ENCODE data around the gene C9orf85. TPM values are rescaled to one million over a fixed set of nuclear protein-coding genes. Genes with fewer than 3 reads are reported as not detected.

The C9orf85 gene
- total RNA-seq (2014; rRNA removed; shearing (Covaris generic)) = 12.2 and 13.2 TPM in 2 replicates

GRCh38 chr9:71911061-71911907 is at the start of gene C9orf85, which contains the start of gene ABHD17B:
Gene C9orf85, plus strand, starts transcription at chr9:71911639. Its CDS starts 96 bp downstream, at chr9:71911735.
Gene ABHD17B, minus strand, starts transcription at chr9:71911193. Its CDS starts 36,113 bp downstream, at chr9:71875080.
- Histone ChIP-seq H3K27ac (peak within 1 kb of the TSS; percentile 41), H3K36me3 (peaks cover 4% of the 10 kb centered on the region; the same call in 1 of the 2 replicates), H3K27me3 (replicated peaks) (no peaks in the 10 kb centered on the region; the same call in 1 of the 2 replicates), H3K9me3 (replicated peaks) (no peaks in the 10 kb centered on the region), H3K4me1 (replicated peaks) (peaks cover 15% of the 10 kb centered on the region), H3K4me3 (peak within 1 kb of the TSS; percentile 66)
- peak; percentile 98 for DNase-seq (ENCODE audit: low read depth in 1 of 2, low spot score in 2 of 2)

- Histone ChIP-seq H3K9me3 (replicated peaks) (peaks cover 6% of the 10 kb centered on the region; the same call in 1 of the 2 replicates), H3K27me3 (replicated peaks) (no peaks in the 10 kb centered on the region), H3K4me1 (replicated peaks) (no peaks in the 10 kb centered on the region), H3K36me3 (no peaks in the 10 kb centered on the region), H3K4me3 (no peak overlapping the region), H3K27ac (no peak overlapping the region)
- no peak for DNase-seq (ENCODE audit: low read depth in 1 of 2, low spot score in 2 of 2)
These were observed 47.8 kb upstream of the C9orf85 start for GRCh38 chr9:71863631-71864030.

- Histone ChIP-seq H3K4me1 (replicated peaks) (no peaks in the 10 kb centered on the region), H3K4me3 (no peak overlapping the region), H3K27ac (no peak overlapping the region), H3K9me3 (replicated peaks) (peaks cover 3% of the 10 kb centered on the region; the same call in 1 of the 2 replicates), H3K27me3 (replicated peaks) (no peaks in the 10 kb centered on the region), H3K36me3 (peaks cover 3% of the 10 kb centered on the region; the same call in 1 of the 2 replicates)
- no peak for DNase-seq (ENCODE audit: low read depth in 1 of 2, low spot score in 2 of 2)
These were observed 36.1 kb upstream of the C9orf85 start for GRCh38 chr9:71875345-71875744.

- Histone ChIP-seq H3K36me3 (peaks cover 3% of the 10 kb centered on the region; the same call in 1 of the 2 replicates), H3K9me3 (replicated peaks) (peaks cover 3% of the 10 kb centered on the region; the same call in 1 of the 2 replicates), H3K4me1 (replicated peaks) (no peaks in the 10 kb centered on the region), H3K27me3 (replicated peaks) (no peaks in the 10 kb centered on the region), H3K27ac (no peak overlapping the region), H3K4me3 (no peak overlapping the region)
- DNase-seq (ENCODE audit: low read depth in 1 of 2, low spot score in 2 of 2) = no peak
These were observed 35.3 kb upstream of the C9orf85 start for GRCh38 chr9:71876106-71876505.

GRCh38 chr9:71876829-71877228 is 34.6 kb upstream of the C9orf85 start:
- DNase-seq (ENCODE audit: low read depth in 1 of 2, low spot score in 2 of 2) = no peak
- H3K9me3 ChIP-seq (replicated peaks) = peaks cover 3% of the 10 kb centered on the region; the same call in 1 of the 2 replicates

GRCh38 chr9:71878327-71879274 is 32.8 kb upstream of the C9orf85 start:
- Histone ChIP-seq H3K9me3 (replicated peaks) (peaks cover 3% of the 10 kb centered on the region; the same call in 1 of the 2 replicates), H3K27me3 (replicated peaks) (no peaks in the 10 kb centered on the region), H3K4me3 (no peak overlapping the region), H3K4me1 (replicated peaks) (no peaks in the 10 kb centered on the region), H3K27ac (no peak overlapping the region), H3K36me3 (peaks cover 3% of the 10 kb centered on the region; the same call in 1 of the 2 replicates)
- no peak for DNase-seq (ENCODE audit: low read depth in 1 of 2, low spot score in 2 of 2)

More at GRCh38 chr9:71876829-71877228, 34.6 kb upstream of the C9orf85 start:
- no peaks in the 10 kb centered on the region for H3K27me3 ChIP-seq (replicated peaks)
- peaks cover 3% of the 10 kb centered on the region; the same call in 1 of the 2 replicates for H3K36me3 ChIP-seq
- no peak overlapping the region for H3K4me3 ChIP-seq
- H3K4me1 ChIP-seq (replicated peaks) = no peaks in the 10 kb centered on the region
- H3K27ac ChIP-seq = no peak overlapping the region

GRCh38 chr9:71879644-71880174 is 31.7 kb upstream of the C9orf85 start:
- H3K27me3 ChIP-seq (replicated peaks) = no peaks in the 10 kb centered on the region
- no peak overlapping the region for H3K27ac ChIP-seq
- peaks cover 3% of the 10 kb centered on the region; the same call in 1 of the 2 replicates for H3K9me3 ChIP-seq (replicated peaks)
- H3K4me1 ChIP-seq (replicated peaks) = no peaks in the 10 kb centered on the region
- no peak for DNase-seq (ENCODE audit: low read depth in 1 of 2, low spot score in 2 of 2)
- H3K36me3 ChIP-seq = peaks cover 1% of the 10 kb centered on the region; the same call in 1 of the 2 replicates
- no peak overlapping the region for H3K4me3 ChIP-seq

- Histone ChIP-seq H3K36me3 (no peaks in the 10 kb centered on the region), H3K9me3 (replicated peaks) (no peaks in the 10 kb centered on the region; the same call in 1 of the 2 replicates), H3K4me1 (replicated peaks) (no peaks in the 10 kb centered on the region), H3K27ac (no peak overlapping the region), H3K4me3 (no peak overlapping the region), H3K27me3 (replicated peaks) (no peaks in the 10 kb centered on the region)
- no peak for DNase-seq (ENCODE audit: low read depth in 1 of 2, low spot score in 2 of 2)
These were observed 27.4 kb upstream of the C9orf85 start for GRCh38 chr9:71884005-71884404.

- no peak for DNase-seq (ENCODE audit: low read depth in 1 of 2, low spot score in 2 of 2)
- Histone ChIP-seq H3K4me3 (no peak overlapping the region), H3K27me3 (replicated peaks) (no peaks in the 10 kb centered on the region), H3K27ac (no peak overlapping the region), H3K36me3 (no peaks in the 10 kb centered on the region), H3K9me3 (replicated peaks) (no peaks in the 10 kb centered on the region; the same call in 1 of the 2 replicates), H3K4me1 (replicated peaks) (no peaks in the 10 kb centered on the region)
These were observed 26.0 kb upstream of the C9orf85 start for GRCh38 chr9:71885467-71885866.

- Histone ChIP-seq H3K9me3 (replicated peaks) (no peaks in the 10 kb centered on the region; the same call in 1 of the 2 replicates), H3K27me3 (replicated peaks) (no peaks in the 10 kb centered on the region), H3K27ac (no peak overlapping the region), H3K4me3 (no peak overlapping the region), H3K36me3 (no peaks in the 10 kb centered on the region), H3K4me1 (replicated peaks) (no peaks in the 10 kb centered on the region)
- DNase-seq (ENCODE audit: low read depth in 1 of 2, low spot score in 2 of 2) = no peak
These were observed 25.4 kb upstream of the C9orf85 start for GRCh38 chr9:71886015-71886414.

- Histone ChIP-seq H3K27me3 (replicated peaks) (no peaks in the 10 kb centered on the region), H3K36me3 (no peaks in the 10 kb centered on the region), H3K4me3 (no peak overlapping the region), H3K27ac (no peak overlapping the region), H3K9me3 (replicated peaks) (no peaks in the 10 kb centered on the region; the same call in 1 of the 2 replicates), H3K4me1 (replicated peaks) (no peaks in the 10 kb centered on the region)
- no peak for DNase-seq (ENCODE audit: low read depth in 1 of 2, low spot score in 2 of 2)
These were observed 24.9 kb upstream of the C9orf85 start for GRCh38 chr9:71886541-71886940.

GRCh38 chr9:71887362-71887761 is 24.1 kb upstream of the C9orf85 start:
- Histone ChIP-seq H3K27me3 (replicated peaks) (no peaks in the 10 kb centered on the region), H3K9me3 (replicated peaks) (no peaks in the 10 kb centered on the region; the same call in 1 of the 2 replicates), H3K27ac (no peak overlapping the region), H3K4me1 (replicated peaks) (no peaks in the 10 kb centered on the region), H3K36me3 (no peaks in the 10 kb centered on the region), H3K4me3 (no peak overlapping the region)
- no peak for DNase-seq (ENCODE audit: low read depth in 1 of 2, low spot score in 2 of 2)
